Adrenal gland (tissue), 12 donors: ENCODE measurements around the gene CA10. TPM values are rescaled to one million over a fixed set of nuclear protein-coding genes. Genes with fewer than 3 reads are reported as not detected.

Source experiments
- DNase-seq, 7 donors: peaks; one replicate each; pipeline ENCODE4 v3.0.0-alpha.2; 2019 to 2020
- H3K27ac ChIP-seq, 5 donors: fragments of 200-600 bp; sonication (generic) in 4 of 5; 1 replicate in 3 of 5; 2 replicates in 2 of 5; pipeline versions ENCODE4 v1.5.1 to v1.8.0; 2016 to 2020; ENCODE audit warnings: mild to moderate bottlenecking in 1 of 5
- H3K27me3 ChIP-seq: fragments of 200-600 bp; 2 replicates; pipeline ENCODE4 v1.8.0; 2021
- H3K36me3 ChIP-seq, 2 donors: fragments of 200-600 bp; replicated peaks in 1 of 2; 1 replicate in 1 of 2; 2 replicates in 1 of 2; pipeline versions ENCODE4 v1.5.1 to v1.8.0; 2018 to 2022
- H3K4me1 ChIP-seq, 2 donors: fragments of 200-600 bp; replicated peaks in 1 of 2; 1 replicate in 1 of 2; 2 replicates in 1 of 2; pipeline versions ENCODE4 v1.5.1 to v1.8.0; 2018 to 2021
- H3K4me3 ChIP-seq, 4 donors: fragments of 200-600 bp; sonication (generic) in 3 of 4; one replicate each; pipeline ENCODE4 v1.5.1; 2016 to 2018
- H3K9me3 ChIP-seq, 3 donors: fragments of 200-600 bp; sonication (generic) in 1 of 3; replicated peaks in 1 of 3; 1 replicate in 2 of 3; 2 replicates in 1 of 3; pipeline versions ENCODE4 v1.5.1 to v1.8.0; 2016 to 2021
- POLR2A ChIP-seq, 2 donors: fragments of 450-650 bp; IDR thresholded peaks; one replicate each; pipeline ENCODE4 v1.6.1; 2017; ENCODE audit warnings: antibody characterized with exemption in 2 of 2, mild to moderate bottlenecking in 2 of 2, moderate library complexity in 1 of 2
- WGBS, 4 donors: extraction: QIAGEN DNeasy Blood & Tissue Kit in 2 of 4; methylation state at CpG; one replicate each; pipeline versions ENCODE4 v1.1.5 to v1.1.7; 2013 to 2017; 5-methylcytosine and 5-hydroxymethylcytosine counted together
- intact Hi-C, 2 donors: fragments of 100-400 bp; cut with DNase I; formaldehyde crosslinking; loops; one replicate each; pipeline versions ENCODE4 v1.14.1 to v1.15.0; 2022 to 2023
- polyA plus RNA-seq, 3 donors: library from polyadenylated mRNA; stranded (reverse); fragments of 200-250 nt in 2 of 3; fragments of 350-450 nt in 1 of 3; fragmentation: Illumina TruSeq in 1 of 3; extraction: RNeasy Lipid Tissue Mini Kit (QIAGEN cat#74804) in 1 of 3; gene quantifications; one replicate each; pipeline ENCODE4 v1.2.3, GENCODE V29; 2013 to 2014
- total RNA-seq, 9 donors: library from RNA; depleted of rRNA in 4 of 9; stranded (reverse); fragments of >200 nt in 4 of 9; fragments of 120-200 nt in 1 of 9; fragmentation: NEBNext Ultra II Directional in 1 of 9; extraction: Animal tissue kit (Norgen Biotek cat#: 25700) in 1 of 9; gene quantifications; one replicate each; pipeline versions ENCODE4 v1.1.0 to v1.2.4, GENCODE V29; 2013 to 2023
- TF ChIP-seq, protein P1 (sequence below), 6 experiments: fragments of 450-650 bp in 4 of 6; fragments of 200-600 bp in 2 of 6; sonication (generic) in 1 of 6; IDR thresholded peaks; 1 replicate in 5 of 6; 2 replicates in 1 of 6; pipeline versions ENCODE4 v1.5.1 to v1.8.0; 2016 to 2021; ENCODE audit warnings: antibody characterized with exemption in 6 of 6, mild to moderate bottlenecking in 2 of 6, moderate library complexity in 1 of 6
- donor health status: healthy with polysubstance abuse.
- donor health status: Bipolar disorder and iron deficiency.
- donor health status: DM: yes; HTN: yes; CAD: no.
- donor health status: DM: no; HTN: no; CAD: no.
- donor health status: DM: no; HTN: no; CAD: no.
- donor health status: DM: yes; HTN: yes; CAD: no.

Gene CA10
- total and polyA plus RNA-seq, 12 donors = 0.27 to 3.1 (median 2.5) TPM; not detected in 5

DNA sequence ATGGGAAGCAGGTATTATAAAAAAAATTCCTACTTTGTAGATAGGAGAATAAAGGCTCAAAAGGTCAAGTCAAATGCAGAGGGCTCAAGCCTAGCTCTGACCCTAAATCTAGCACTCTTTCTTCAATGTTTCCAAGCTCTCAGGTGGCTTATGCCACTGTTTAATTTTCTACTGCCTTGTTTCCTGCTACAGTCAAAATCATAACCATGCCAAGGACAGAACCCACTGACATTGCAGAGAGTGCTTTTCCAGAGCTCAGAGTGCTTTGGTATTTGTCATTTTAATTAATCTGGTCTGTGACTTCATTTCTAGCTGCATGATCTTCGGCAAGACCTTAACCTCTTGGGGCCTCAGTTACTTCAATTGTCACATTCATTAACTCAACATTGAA, 344.7 kb downstream of the CA10 start:
- H3K27me3 ChIP-seq = no peaks in the 10 kb centered on the region
- H3K4me3 ChIP-seq = no peak overlapping the region
- H3K36me3 ChIP-seq = no peaks in the 10 kb centered on the region
- intact Hi-C loops = no loop called here
- TF ChIP-seq, protein P1, sequence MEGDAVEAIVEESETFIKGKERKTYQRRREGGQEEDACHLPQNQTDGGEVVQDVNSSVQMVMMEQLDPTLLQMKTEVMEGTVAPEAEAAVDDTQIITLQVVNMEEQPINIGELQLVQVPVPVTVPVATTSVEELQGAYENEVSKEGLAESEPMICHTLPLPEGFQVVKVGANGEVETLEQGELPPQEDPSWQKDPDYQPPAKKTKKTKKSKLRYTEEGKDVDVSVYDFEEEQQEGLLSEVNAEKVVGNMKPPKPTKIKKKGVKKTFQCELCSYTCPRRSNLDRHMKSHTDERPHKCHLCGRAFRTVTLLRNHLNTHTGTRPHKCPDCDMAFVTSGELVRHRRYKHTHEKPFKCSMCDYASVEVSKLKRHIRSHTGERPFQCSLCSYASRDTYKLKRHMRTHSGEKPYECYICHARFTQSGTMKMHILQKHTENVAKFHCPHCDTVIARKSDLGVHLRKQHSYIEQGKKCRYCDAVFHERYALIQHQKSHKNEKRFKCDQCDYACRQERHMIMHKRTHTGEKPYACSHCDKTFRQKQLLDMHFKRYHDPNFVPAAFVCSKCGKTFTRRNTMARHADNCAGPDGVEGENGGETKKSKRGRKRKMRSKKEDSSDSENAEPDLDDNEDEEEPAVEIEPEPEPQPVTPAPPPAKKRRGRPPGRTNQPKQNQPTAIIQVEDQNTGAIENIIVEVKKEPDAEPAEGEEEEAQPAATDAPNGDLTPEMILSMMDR (IDR thresholded peaks at IDR 0.05) = no peak
- no peak for TF ChIP-seq POLR2A (IDR thresholded peaks at IDR 0.05)
- H3K27ac ChIP-seq = no peak overlapping the region
- DNase-seq = no peak
- no peaks in the 10 kb centered on the region for H3K4me1 ChIP-seq
- 57 to 82% (median 70%) methylated on average over 1 of the region's 1 CpG for WGBS, 4 donors
- H3K9me3 ChIP-seq = no peaks in the 10 kb centered on the region

DNA sequence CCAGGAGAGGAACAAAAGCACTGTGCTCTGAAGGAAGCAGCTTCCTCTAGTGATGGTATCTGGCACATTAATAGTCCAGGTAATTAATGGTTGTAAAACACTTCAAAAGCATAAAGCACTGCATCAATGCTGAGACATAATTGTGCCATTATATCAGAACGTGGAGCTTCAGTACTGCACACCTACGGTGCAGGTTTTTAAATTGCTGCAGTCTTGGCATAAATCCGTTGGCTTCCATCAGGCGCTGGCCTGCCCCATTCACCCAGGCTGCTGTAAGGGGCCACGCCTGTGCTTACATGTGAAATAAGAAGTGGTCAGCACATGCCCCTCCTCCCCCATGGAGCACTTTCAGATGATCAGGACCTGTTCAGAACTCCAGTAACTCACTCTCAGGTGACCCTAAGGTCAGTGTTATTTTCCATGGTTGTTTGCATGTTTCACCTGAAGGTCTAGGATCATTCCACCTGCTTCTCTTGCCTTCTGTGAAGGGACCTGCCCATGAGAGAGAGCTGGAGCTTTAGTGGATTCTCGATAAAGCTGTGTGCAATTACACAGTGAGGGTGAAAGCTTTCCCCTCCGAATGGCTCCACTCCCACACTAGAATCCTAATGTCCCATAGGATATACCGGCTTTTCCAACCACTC, 345.3 kb downstream of the CA10 start:
- DNase-seq = no peak
- TF ChIP-seq, protein P1 (IDR thresholded peaks at IDR 0.05) = no peak
- no peak for TF ChIP-seq POLR2A (IDR thresholded peaks at IDR 0.05)
- Histone ChIP-seq H3K4me3 (no peak overlapping the region), H3K27me3 (no peaks in the 10 kb centered on the region), H3K27ac (no peak overlapping the region), H3K4me1 (no peaks in the 10 kb centered on the region), H3K9me3 (no peaks in the 10 kb centered on the region), H3K36me3 (no peaks in the 10 kb centered on the region)
- 78 to 87% (median 82%) methylated on average over 8 of the region's 8 CpGs for WGBS, 4 donors
- intact Hi-C loops = no loop called here

DNA sequence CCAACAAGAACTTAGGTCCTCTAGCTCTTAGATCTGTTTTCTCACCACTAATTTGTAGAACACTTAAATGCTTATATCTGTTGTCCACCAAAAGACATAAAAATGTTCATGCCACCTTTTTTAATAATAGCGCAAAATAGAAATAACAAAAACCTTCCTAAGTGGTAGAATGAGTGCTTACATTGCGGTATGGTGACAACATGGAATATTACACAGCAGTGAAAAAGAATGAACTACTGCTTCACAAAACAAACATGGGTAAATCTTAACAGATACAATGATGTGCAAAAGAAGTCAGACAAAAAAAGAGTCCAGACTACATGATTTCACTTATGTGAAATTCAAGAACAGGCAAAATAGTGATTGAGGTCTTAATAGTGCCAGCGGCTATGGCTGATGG, 351.1 kb downstream of the CA10 start:
- no peaks in the 10 kb centered on the region for H3K36me3 ChIP-seq
- TF ChIP-seq POLR2A (IDR thresholded peaks at IDR 0.05) = no peak
- TF ChIP-seq, protein P1 (IDR thresholded peaks at IDR 0.05) = no peak
- no peaks in the 10 kb centered on the region for H3K4me1 ChIP-seq
- H3K27ac ChIP-seq = no peak overlapping the region
- H3K27me3 ChIP-seq = no peaks in the 10 kb centered on the region
- no peak for DNase-seq
- intact Hi-C loops = no loop called here
- WGBS, 4 donors = 91 to 96% (median 94%) methylated on average over 3 of the region's 3 CpGs
- no peaks in the 10 kb centered on the region for H3K9me3 ChIP-seq
- no peak overlapping the region for H3K4me3 ChIP-seq

DNA sequence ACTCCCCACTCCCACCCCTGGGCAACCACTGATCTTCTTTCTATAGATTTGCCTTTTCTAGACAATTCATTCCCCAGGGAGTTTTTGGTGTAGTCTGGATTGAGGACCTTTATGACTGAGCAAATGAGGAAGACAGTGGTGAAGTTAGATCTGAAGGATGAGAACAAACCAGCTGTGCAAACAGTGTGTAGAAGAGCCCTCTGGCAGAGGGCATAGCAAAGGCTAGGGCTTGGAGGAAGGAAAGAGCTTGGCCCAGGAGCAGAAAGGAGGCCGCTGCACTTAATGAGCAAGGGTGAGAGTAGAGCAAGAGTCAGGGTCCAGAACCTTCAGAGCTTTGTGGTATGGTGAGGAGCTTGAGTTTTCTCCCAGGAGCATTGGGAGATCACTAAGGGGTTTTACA, 352.7 kb downstream of the CA10 start:
- Histone ChIP-seq H3K27me3 (no peaks in the 10 kb centered on the region), H3K27ac (no peak overlapping the region), H3K4me3 (no peak overlapping the region), H3K9me3 (no peaks in the 10 kb centered on the region), H3K4me1 (no peaks in the 10 kb centered on the region), H3K36me3 (no peaks in the 10 kb centered on the region)
- WGBS, 4 donors = 62 to 81% (median 68%) methylated on average over 1 of the region's 1 CpG
- DNase-seq = no peak
- intact Hi-C loops = no loop called here
- TF ChIP-seq POLR2A (IDR thresholded peaks at IDR 0.05) = no peak

DNA sequence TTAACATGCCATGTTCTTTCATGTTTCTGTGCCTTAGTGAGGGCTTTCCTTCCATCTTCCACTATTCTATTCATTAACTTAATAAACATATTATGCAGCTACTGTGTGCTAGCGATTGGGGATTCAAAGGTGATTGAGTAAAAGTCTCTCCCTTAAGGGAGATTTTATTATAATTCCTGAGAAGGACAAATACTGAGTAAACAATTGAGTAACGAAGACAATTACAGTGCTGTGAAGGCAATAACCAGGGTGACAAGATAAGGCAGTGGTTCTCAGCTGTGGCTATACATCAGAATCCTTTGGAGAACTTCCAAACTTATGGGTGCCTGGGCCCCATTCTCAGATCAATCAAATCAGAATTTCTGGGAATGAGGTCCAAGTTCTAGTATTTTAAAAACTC, 353.3 kb downstream of the CA10 start:
- TF ChIP-seq, protein P1 (IDR thresholded peaks at IDR 0.05) = no peak
- no peak for TF ChIP-seq POLR2A (IDR thresholded peaks at IDR 0.05)
- Histone ChIP-seq H3K4me1 (no peaks in the 10 kb centered on the region), H3K36me3 (no peaks in the 10 kb centered on the region), H3K27ac (no peak overlapping the region), H3K27me3 (no peaks in the 10 kb centered on the region), H3K4me3 (no peak overlapping the region), H3K9me3 (no peaks in the 10 kb centered on the region)
- intact Hi-C loops = no loop called here
- WGBS, 4 donors = 40 to 52% (median 49%) methylated on average over 2 of the region's 2 CpGs
- DNase-seq = no peak
